Fibroblast of lung (primary cell): Measurements from ENCODE around the gene DERL2.

Source experiments
- CTCF ChIP-seq, 2 donors: IDR thresholded peaks in 1 of 2; conservative IDR thresholded peaks in 1 of 2; 1 replicate in 1 of 2; 2 replicates in 1 of 2; pipeline ENCODE4 v1.5.1; 2011 to 2012; ENCODE audit warnings: low read length in 2 of 2, control low read depth in 1 of 2, inconsistent platforms in 1 of 2, low read depth in 1 of 2, mild to moderate bottlenecking in 1 of 2
- EZH2 ChIP-seq: IDR thresholded peaks from 2 replicates; pipeline ENCODE4 v1.5.1; 2012; ENCODE audit warnings: low read length, control low read depth, mild to moderate bottlenecking; ENCODE audit errors: missing control alignments

GRCh38 chr17:5531085-5531418 is 45.1 kb upstream of the DERL2 start:
- no peak for TF ChIP-seq CTCF (conservative IDR thresholded peaks at IDR 0.05 in 1 of 2, IDR thresholded peaks at IDR 0.05 in 1 of 2; ENCODE audit: low read depth in 1 of 2, low read length in 2 of 2)
- TF ChIP-seq EZH2 = no peak
